IPS-20b (cell line): ENCODE data around the gene NECTIN3.

Experiments
- H3K27ac ChIP-seq: one replicate; pipeline ENCODE4 v1.5.1; 2013; ENCODE audit warnings: low read length
- H3K27me3 ChIP-seq: 2 replicates; pipeline ENCODE4 v1.6.1; 2013; ENCODE audit warnings: mild to moderate bottlenecking, low read length, inconsistent platforms; ENCODE audit not compliant: insufficient read depth
- H3K36me3 ChIP-seq: 2 replicates; pipeline ENCODE4 v1.6.1; 2013; ENCODE audit warnings: low read depth, mild to moderate bottlenecking, inconsistent platforms, low read length, moderate library complexity; ENCODE audit not compliant: insufficient read depth
- H3K4me1 ChIP-seq: 2 replicates; pipeline ENCODE4 v1.6.1; 2013; ENCODE audit warnings: mild to moderate bottlenecking, control low read depth, inconsistent platforms, low read length, moderate library complexity; ENCODE audit not compliant: insufficient read depth
- H3K4me3 ChIP-seq: 2 replicates; pipeline ENCODE4 v1.5.1; 2013; ENCODE audit warnings: mild to moderate bottlenecking, low read length, inconsistent platforms
- H3K9ac ChIP-seq: 2 replicates; pipeline ENCODE4 v1.6.1; 2013; ENCODE audit warnings: low read depth, mild to moderate bottlenecking, inconsistent platforms, low read length, moderate library complexity
- H3K9me3 ChIP-seq: 2 replicates; pipeline ENCODE4 v1.6.1; 2013; ENCODE audit warnings: mild to moderate bottlenecking, low read depth, low read length, inconsistent platforms; ENCODE audit not compliant: insufficient read depth

Gene NECTIN3

GRCh38 chr3:111071257-111072030, at the start of gene NECTIN3:
Gene NECTIN3 (plus strand): TSS chr3:111071816. CDS start chr3:111072018, 202 bp downstream.
- Histone ChIP-seq H3K9me3 (no peaks in the 10 kb centered on the region), H3K27ac (peak within 1 kb of the TSS; percentile 45), H3K4me1 (peaks cover 15% of the 10 kb centered on the region; the same call in 1 of the 2 replicates), H3K27me3 (no peaks in the 10 kb centered on the region), H3K9ac (peak within 1 kb of the TSS; percentile 91), H3K36me3 (peaks cover 10% of the 10 kb centered on the region; the same call in 1 of the 2 replicates), H3K4me3 (peak within 1 kb of the TSS; percentile 96)

- no peak overlapping the region for H3K27ac ChIP-seq
- no peak overlapping the region for H3K4me3 ChIP-seq
- no peaks in the 10 kb centered on the region for H3K4me1 ChIP-seq
- H3K27me3 ChIP-seq: no peaks in the 10 kb centered on the region
- H3K9ac ChIP-seq: no peak overlapping the region
- no peaks in the 10 kb centered on the region for H3K9me3 ChIP-seq
- no peaks in the 10 kb centered on the region for H3K36me3 ChIP-seq
Observed at GRCh38 chr3:111027868-111028267, 43.7 kb upstream of the NECTIN3 start.

GRCh38 chr3:111031538-111031937, 40.1 kb upstream of the NECTIN3 start:
- H3K4me3 ChIP-seq: no peak overlapping the region
- H3K27ac ChIP-seq: no peak overlapping the region
- no peaks in the 10 kb centered on the region for H3K4me1 ChIP-seq
- H3K9me3 ChIP-seq: no peaks in the 10 kb centered on the region
- H3K36me3 ChIP-seq: no peaks in the 10 kb centered on the region
- no peaks in the 10 kb centered on the region for H3K27me3 ChIP-seq
- no peak overlapping the region for H3K9ac ChIP-seq

- H3K36me3 ChIP-seq: no peaks in the 10 kb centered on the region
- no peaks in the 10 kb centered on the region for H3K4me1 ChIP-seq
- no peak overlapping the region for H3K27ac ChIP-seq
- H3K27me3 ChIP-seq: no peaks in the 10 kb centered on the region
- no peak overlapping the region for H3K9ac ChIP-seq
- H3K4me3 ChIP-seq: no peak overlapping the region
- no peaks in the 10 kb centered on the region for H3K9me3 ChIP-seq
Observed at GRCh38 chr3:111032677-111033076, 38.9 kb upstream of the NECTIN3 start.

- Histone ChIP-seq H3K9ac (no peak overlapping the region), H3K36me3 (no peaks in the 10 kb centered on the region), H3K27me3 (no peaks in the 10 kb centered on the region), H3K9me3 (no peaks in the 10 kb centered on the region), H3K4me3 (no peak overlapping the region), H3K4me1 (no peaks in the 10 kb centered on the region), H3K27ac (no peak overlapping the region)
Observed at GRCh38 chr3:111033470-111034050, 38.1 kb upstream of the NECTIN3 start.

GRCh38 chr3:111035316-111035715, 36.3 kb upstream of the NECTIN3 start:
- Histone ChIP-seq H3K36me3 (no peaks in the 10 kb centered on the region), H3K27me3 (no peaks in the 10 kb centered on the region), H3K4me1 (no peaks in the 10 kb centered on the region), H3K27ac (no peak overlapping the region), H3K4me3 (no peak overlapping the region), H3K9me3 (no peaks in the 10 kb centered on the region; the same call in 1 of the 2 replicates), H3K9ac (no peak overlapping the region)

GRCh38 chr3:111035902-111036301, 35.7 kb upstream of the NECTIN3 start:
- H3K4me3 ChIP-seq: no peak overlapping the region
- no peak overlapping the region for H3K9ac ChIP-seq
- H3K9me3 ChIP-seq: peaks cover 5% of the 10 kb centered on the region; the same call in 1 of the 2 replicates
- H3K36me3 ChIP-seq: no peaks in the 10 kb centered on the region
- H3K27me3 ChIP-seq: no peaks in the 10 kb centered on the region
- no peaks in the 10 kb centered on the region for H3K4me1 ChIP-seq
- H3K27ac ChIP-seq: no peak overlapping the region

- H3K9ac ChIP-seq: no peak overlapping the region
- H3K4me3 ChIP-seq: no peak overlapping the region
- no peaks in the 10 kb centered on the region for H3K27me3 ChIP-seq
- H3K36me3 ChIP-seq: peaks cover 3% of the 10 kb centered on the region; the same call in 1 of the 2 replicates
- peaks cover 20% of the 10 kb centered on the region for H3K9me3 ChIP-seq
- peaks cover 5% of the 10 kb centered on the region; the same call in 1 of the 2 replicates for H3K4me1 ChIP-seq
- no peak overlapping the region for H3K27ac ChIP-seq
Observed at GRCh38 chr3:111040959-111041358, 30.7 kb upstream of the NECTIN3 start.

GRCh38 chr3:111045564-111045963, 26.1 kb upstream of the NECTIN3 start:
- Histone ChIP-seq H3K27me3 (no peaks in the 10 kb centered on the region), H3K9me3 (peaks cover 19% of the 10 kb centered on the region), H3K27ac (no peak overlapping the region), H3K9ac (no peak overlapping the region), H3K4me3 (no peak overlapping the region), H3K4me1 (peaks cover 32% of the 10 kb centered on the region), H3K36me3 (peaks cover 3% of the 10 kb centered on the region; the same call in 1 of the 2 replicates)

GRCh38 chr3:111047042-111047441, 24.6 kb upstream of the NECTIN3 start:
- H3K27me3 ChIP-seq: no peaks in the 10 kb centered on the region
- H3K4me1 ChIP-seq: peaks cover 32% of the 10 kb centered on the region
- H3K4me3 ChIP-seq: peak overlapping the region; percentile 37; the same call in 1 of the 2 replicates
- peaks cover 8% of the 10 kb centered on the region; the same call in 1 of the 2 replicates for H3K9me3 ChIP-seq
- peaks cover 3% of the 10 kb centered on the region; the same call in 1 of the 2 replicates for H3K36me3 ChIP-seq
- H3K9ac ChIP-seq: no peak overlapping the region
- peak overlapping the region; percentile 31 for H3K27ac ChIP-seq

- Histone ChIP-seq H3K27ac (peak overlapping the region; percentile 81), H3K36me3 (no peaks in the 10 kb centered on the region), H3K9ac (peak overlapping the region; percentile 35; the same call in 1 of the 2 replicates), H3K4me1 (peaks cover 32% of the 10 kb centered on the region), H3K27me3 (no peaks in the 10 kb centered on the region), H3K4me3 (no peak overlapping the region), H3K9me3 (no peaks in the 10 kb centered on the region)
Observed at GRCh38 chr3:111047812-111048435, 23.7 kb upstream of the NECTIN3 start.
